ENCODE data around the gene ADAP1.

GRCh38 chr7:867406-868188 is 86.9 kb downstream of the ADAP1 start:
- TF ChIP-seq CTCF (IDR thresholded peaks at IDR 0.05) = no peak
- TF ChIP-seq POLR2A (IDR thresholded peaks at IDR 0.05) = no peak
